GM23338 (cell line): ENCODE data around the gene TMEM88. TPM values are rescaled to one million over a fixed set of nuclear protein-coding genes. Genes with fewer than 3 reads are reported as not detected.

Experiments
- ATAC-seq: fragments of 200-7000 bp; cut with Tn5 transposase; 3 replicates; pipeline ENCODE4 v1.9.1; 2020
- DNase-seq: peaks from one replicate; pipeline ENCODE4 v3.0.0-alpha.2; 2015; ENCODE audit warnings: low spot score
- H2AFZ ChIP-seq: fragments of 200-600 bp; sonication (generic); 2 replicates; pipeline ENCODE4 v1.8.0; 2016; ENCODE audit warnings: antibody characterized with exemption, mild to moderate bottlenecking, moderate library complexity
- H3F3A ChIP-seq: fragments of 200-600 bp; sonication (generic); replicated peaks from 2 replicates; pipeline ENCODE4 v1.8.0; 2017; ENCODE audit warnings: antibody characterized with exemption, mixed run types, low read depth
- H3K27ac ChIP-seq: fragments of 200-600 bp; sonication (generic); 2 replicates; pipeline ENCODE4 v1.6.1; 2016; ENCODE audit warnings: low read depth
- H3K27me3 ChIP-seq: fragments of 200-600 bp; sonication (generic); 2 replicates; pipeline ENCODE4 v1.8.0; 2016; ENCODE audit warnings: mild to moderate bottlenecking, mixed run types, moderate library complexity; ENCODE audit not compliant: insufficient read depth
- H3K36me3 ChIP-seq: fragments of 200-600 bp; sonication (generic); 2 replicates; pipeline ENCODE4 v1.8.0; 2016; ENCODE audit warnings: mild to moderate bottlenecking; ENCODE audit not compliant: insufficient read depth
- H3K4me1 ChIP-seq: fragments of 200-600 bp; sonication (generic); 2 replicates; pipeline ENCODE4 v1.8.0; 2016; ENCODE audit warnings: mild to moderate bottlenecking, moderate library complexity; ENCODE audit not compliant: insufficient read depth
- H3K4me2 ChIP-seq: fragments of 200-600 bp; sonication (generic); 2 replicates; pipeline ENCODE4 v1.7.1; 2017; ENCODE audit warnings: mixed run types
- H3K4me3 ChIP-seq: fragments of 200-600 bp; sonication (generic); 2 replicates; pipeline ENCODE4 v1.6.1; 2016; ENCODE audit warnings: mixed run types
- H3K79me2 ChIP-seq: fragments of 200-600 bp; sonication (generic); replicated peaks from 2 replicates; pipeline ENCODE4 v1.8.0; 2017; ENCODE audit warnings: mild to moderate bottlenecking; ENCODE audit not compliant: insufficient read depth
- H3K9me2 ChIP-seq: fragments of 200-600 bp; sonication (generic); 2 replicates; pipeline ENCODE4 v1.8.0; 2017; ENCODE audit not compliant: insufficient read depth
- H4K20me1 ChIP-seq: fragments of 200-600 bp; sonication (generic); replicated peaks from 2 replicates; pipeline ENCODE4 v1.8.0; 2017; ENCODE audit warnings: mild to moderate bottlenecking; ENCODE audit not compliant: insufficient read depth
- H3K27ac Mint-ChIP-seq: 2 replicates; pipeline ENCODE4 v1.8.0; 2020; ENCODE audit warnings: inconsistent platforms, mild to moderate bottlenecking, moderate library complexity, mixed read lengths
- H3K27me3 Mint-ChIP-seq: 3 replicates; pipeline ENCODE4 v1.8.0; 2022; ENCODE audit warnings: low read depth, mild to moderate bottlenecking, moderate library complexity, mixed read lengths, inconsistent platforms; ENCODE audit not compliant: insufficient read depth, poor library complexity
- H3K36me3 Mint-ChIP-seq: 3 replicates; pipeline ENCODE4 v1.8.0; 2021; ENCODE audit warnings: low read depth, mild to moderate bottlenecking, inconsistent platforms, moderate library complexity, mixed read lengths
- H3K4me1 Mint-ChIP-seq: 3 replicates; pipeline ENCODE4 v1.8.0; 2020; ENCODE audit warnings: mild to moderate bottlenecking, inconsistent platforms, mixed read lengths
- H3K4me3 Mint-ChIP-seq: 3 replicates; pipeline ENCODE4 v1.8.0; 2021; ENCODE audit warnings: moderate library complexity, mild to moderate bottlenecking, inconsistent platforms, mixed read lengths
- H3K9me3 Mint-ChIP-seq: 3 replicates; pipeline ENCODE4 v1.8.0; 2020; ENCODE audit warnings: moderate library complexity, mild to moderate bottlenecking, inconsistent platforms, mixed read lengths
- CREB1 ChIP-seq: fragments of 250-450 bp; sonication (Bioruptor Pico); IDR thresholded peaks from 2 replicates; pipeline ENCODE4 v1.5.0; 2020; ENCODE audit warnings: low read depth, mild to moderate bottlenecking, moderate library complexity
- EZH2 ChIP-seq: fragments of 200-600 bp; sonication (generic); IDR thresholded peaks from one replicate; pipeline ENCODE4 v1.8.0; 2017; ENCODE audit warnings: antibody characterized with exemption, mild to moderate bottlenecking, low read depth; ENCODE audit not compliant: unreplicated experiment
- JUNB ChIP-seq: IDR thresholded peaks from one replicate; pipeline ENCODE4 v1.6.1; 2016; ENCODE audit warnings: antibody characterized with exemption; ENCODE audit not compliant: unreplicated experiment
- POLR2AphosphoS5 ChIP-seq: IDR thresholded peaks from 2 replicates; pipeline ENCODE4 v1.6.1; 2016; ENCODE audit warnings: antibody characterized with exemption, low read depth
- ZNF114 ChIP-seq: fragments of 250-450 bp; sonication (Bioruptor Pico); IDR thresholded peaks from 2 replicates; pipeline ENCODE4 v1.5.0; 2020; ENCODE audit warnings: mild to moderate bottlenecking, moderate library complexity
- polyA plus RNA-seq: library from polyadenylated mRNA; unstranded; fragments of >200 nt; fragmentation: Nextera tagmentation; extraction: Ambion mirVana; gene quantifications from 2 replicates; pipeline ENCODE4 v1.2.1, GENCODE V29; 2016
- total RNA-seq: library from RNA; depleted of rRNA; stranded (reverse); fragments of >200 nt; shearing (Covaris generic); gene quantifications from 2 replicates; pipeline ENCODE4 v1.2.3, GENCODE V29; 2014
- TF ChIP-seq, protein P1 (sequence below): fragments of 250-450 bp; sonication (Bioruptor Pico); IDR thresholded peaks from 2 replicates; pipeline ENCODE4 v1.5.0; 2020; ENCODE audit warnings: mild to moderate bottlenecking, moderate library complexity
- TF ChIP-seq, protein P2 (sequence below): IDR thresholded peaks from 2 replicates; pipeline ENCODE4 v1.6.1; 2016; ENCODE audit warnings: antibody characterized with exemption
- TF ChIP-seq, protein P3 (sequence below), 2 experiments: fragments of 200-600 bp in 1 of 2; sonication (generic) in 1 of 2; conservative IDR thresholded peaks; 2 replicates each; pipeline versions ENCODE4 v1.5.1 to v1.6.1; 2016 to 2017; ENCODE audit warnings: antibody characterized with exemption in 2 of 2, low read depth in 2 of 2, mild to moderate bottlenecking in 2 of 2, moderate library complexity in 1 of 2

TMEM88 gene
- total and polyA plus RNA-seq, 2 experiments from 2014 or later = 0.58 to 0.97 TPM

DNA sequence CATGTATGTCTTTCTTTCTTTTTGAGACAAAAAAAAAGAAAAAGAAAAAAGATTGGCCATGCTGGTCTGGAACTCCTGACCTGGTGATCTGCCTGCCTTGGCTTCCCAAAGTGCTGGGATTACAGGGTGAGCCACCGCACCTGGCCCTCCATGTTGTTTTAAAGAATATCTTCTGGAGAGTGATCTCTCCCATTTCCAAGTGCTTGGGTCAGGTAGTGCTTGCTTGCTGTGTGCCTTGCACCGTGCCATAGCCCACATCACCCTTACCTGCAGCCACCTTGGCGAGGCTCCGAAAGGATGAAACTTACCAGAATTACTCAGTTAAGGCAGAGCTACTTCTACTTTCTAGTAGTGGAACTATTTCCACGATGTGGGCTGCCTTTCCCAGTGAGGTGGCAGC, 39.9 kb upstream of the TMEM88 start (continued):
- TF ChIP-seq, protein P1, sequence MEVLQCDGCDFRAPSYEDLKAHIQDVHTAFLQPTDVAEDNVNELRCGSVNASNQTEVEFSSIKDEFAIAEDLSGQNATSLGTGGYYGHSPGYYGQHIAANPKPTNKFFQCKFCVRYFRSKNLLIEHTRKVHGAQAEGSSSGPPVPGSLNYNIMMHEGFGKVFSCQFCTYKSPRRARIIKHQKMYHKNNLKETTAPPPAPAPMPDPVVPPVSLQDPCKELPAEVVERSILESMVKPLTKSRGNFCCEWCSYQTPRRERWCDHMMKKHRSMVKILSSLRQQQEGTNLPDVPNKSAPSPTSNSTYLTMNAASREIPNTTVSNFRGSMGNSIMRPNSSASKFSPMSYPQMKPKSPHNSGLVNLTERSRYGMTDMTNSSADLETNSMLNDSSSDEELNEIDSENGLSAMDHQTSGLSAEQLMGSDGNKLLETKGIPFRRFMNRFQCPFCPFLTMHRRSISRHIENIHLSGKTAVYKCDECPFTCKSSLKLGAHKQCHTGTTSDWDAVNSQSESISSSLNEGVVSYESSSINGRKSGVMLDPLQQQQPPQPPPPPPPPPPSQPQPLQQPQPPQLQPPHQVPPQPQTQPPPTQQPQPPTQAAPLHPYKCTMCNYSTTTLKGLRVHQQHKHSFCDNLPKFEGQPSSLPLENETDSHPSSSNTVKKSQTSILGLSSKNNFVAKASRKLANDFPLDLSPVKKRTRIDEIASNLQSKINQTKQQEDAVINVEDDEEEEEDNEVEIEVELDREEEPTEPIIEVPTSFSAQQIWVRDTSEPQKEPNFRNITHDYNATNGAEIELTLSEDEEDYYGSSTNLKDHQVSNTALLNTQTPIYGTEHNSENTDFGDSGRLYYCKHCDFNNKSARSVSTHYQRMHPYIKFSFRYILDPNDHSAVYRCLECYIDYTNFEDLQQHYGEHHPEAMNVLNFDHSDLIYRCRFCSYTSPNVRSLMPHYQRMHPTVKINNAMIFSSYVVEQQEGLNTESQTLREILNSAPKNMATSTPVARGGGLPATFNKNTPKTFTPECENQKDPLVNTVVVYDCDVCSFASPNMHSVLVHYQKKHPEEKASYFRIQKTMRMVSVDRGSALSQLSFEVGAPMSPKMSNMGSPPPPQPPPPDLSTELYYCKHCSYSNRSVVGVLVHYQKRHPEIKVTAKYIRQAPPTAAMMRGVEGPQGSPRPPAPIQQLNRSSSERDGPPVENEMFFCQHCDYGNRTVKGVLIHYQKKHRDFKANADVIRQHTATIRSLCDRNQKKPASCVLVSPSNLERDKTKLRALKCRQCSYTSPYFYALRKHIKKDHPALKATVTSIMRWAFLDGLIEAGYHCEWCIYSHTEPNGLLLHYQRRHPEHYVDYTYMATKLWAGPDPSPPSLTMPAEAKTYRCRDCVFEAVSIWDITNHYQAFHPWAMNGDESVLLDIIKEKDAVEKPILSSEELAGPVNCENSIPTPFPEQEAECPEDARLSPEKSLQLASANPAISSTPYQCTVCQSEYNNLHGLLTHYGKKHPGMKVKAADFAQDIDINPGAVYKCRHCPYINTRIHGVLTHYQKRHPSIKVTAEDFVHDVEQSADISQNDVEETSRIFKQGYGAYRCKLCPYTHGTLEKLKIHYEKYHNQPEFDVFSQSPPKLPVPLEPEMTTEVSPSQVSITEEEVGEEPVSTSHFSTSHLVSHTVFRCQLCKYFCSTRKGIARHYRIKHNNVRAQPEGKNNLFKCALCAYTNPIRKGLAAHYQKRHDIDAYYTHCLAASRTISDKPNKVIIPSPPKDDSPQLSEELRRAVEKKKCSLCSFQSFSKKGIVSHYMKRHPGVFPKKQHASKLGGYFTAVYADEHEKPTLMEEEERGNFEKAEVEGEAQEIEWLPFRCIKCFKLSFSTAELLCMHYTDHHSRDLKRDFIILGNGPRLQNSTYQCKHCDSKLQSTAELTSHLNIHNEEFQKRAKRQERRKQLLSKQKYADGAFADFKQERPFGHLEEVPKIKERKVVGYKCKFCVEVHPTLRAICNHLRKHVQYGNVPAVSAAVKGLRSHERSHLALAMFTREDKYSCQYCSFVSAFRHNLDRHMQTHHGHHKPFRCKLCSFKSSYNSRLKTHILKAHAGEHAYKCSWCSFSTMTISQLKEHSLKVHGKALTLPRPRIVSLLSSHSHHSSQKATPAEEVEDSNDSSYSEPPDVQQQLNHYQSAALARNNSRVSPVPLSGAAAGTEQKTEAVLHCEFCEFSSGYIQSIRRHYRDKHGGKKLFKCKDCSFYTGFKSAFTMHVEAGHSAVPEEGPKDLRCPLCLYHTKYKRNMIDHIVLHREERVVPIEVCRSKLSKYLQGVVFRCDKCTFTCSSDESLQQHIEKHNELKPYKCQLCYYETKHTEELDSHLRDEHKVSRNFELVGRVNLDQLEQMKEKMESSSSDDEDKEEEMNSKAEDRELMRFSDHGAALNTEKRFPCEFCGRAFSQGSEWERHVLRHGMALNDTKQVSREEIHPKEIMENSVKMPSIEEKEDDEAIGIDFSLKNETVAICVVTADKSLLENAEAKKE (CRISPR knock-in tag) = no peak
- no peak for TF ChIP-seq JUNB

DNA sequence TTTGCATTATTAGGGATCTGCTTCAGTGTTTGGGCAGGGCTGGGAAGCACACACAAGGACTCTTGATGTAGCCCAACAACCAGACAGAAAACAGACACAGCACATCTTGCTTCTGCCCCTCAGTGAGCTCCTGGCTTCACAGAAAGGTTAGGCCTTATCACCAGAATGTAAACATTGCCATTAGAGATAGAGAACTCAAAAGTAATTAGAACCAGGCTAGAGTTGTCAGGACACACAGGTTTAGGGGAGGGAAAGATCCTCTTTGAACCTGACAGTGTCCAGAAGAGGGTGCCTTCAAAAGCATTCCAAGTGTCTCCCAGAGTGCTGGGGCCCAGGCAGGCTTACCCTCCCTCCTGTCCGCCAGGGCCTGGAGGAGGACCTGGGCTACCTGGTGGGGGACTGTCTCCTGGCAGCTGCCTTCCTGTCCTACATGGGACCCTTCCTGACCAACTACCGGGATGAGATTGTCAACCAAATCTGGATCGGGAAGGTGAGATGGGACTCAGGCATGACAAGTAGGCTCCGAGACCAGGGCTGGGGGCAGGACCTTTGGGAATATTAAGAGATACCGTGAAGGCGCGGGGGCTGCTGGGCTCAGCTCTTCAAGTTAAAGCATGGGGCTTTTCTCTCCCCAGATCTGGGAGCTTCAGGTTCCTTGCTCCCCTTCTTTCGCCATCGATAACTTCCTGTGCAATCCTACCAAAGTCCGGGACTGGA, 37.8 kb upstream of the TMEM88 start:
- H3F3A ChIP-seq = no peaks in the 10 kb centered on the region
- no peaks in the 10 kb centered on the region for H3K36me3 ChIP-seq
- no peak overlapping the region for H3K27ac Mint-ChIP-seq
- TF ChIP-seq ZNF114 (CRISPR knock-in tag) (no peak), POLR2AphosphoS5 (no peak), EZH2 (no peak), JUNB (no peak), CREB1 (CRISPR knock-in tag) (no peak)
- TF ChIP-seq, protein P2, sequence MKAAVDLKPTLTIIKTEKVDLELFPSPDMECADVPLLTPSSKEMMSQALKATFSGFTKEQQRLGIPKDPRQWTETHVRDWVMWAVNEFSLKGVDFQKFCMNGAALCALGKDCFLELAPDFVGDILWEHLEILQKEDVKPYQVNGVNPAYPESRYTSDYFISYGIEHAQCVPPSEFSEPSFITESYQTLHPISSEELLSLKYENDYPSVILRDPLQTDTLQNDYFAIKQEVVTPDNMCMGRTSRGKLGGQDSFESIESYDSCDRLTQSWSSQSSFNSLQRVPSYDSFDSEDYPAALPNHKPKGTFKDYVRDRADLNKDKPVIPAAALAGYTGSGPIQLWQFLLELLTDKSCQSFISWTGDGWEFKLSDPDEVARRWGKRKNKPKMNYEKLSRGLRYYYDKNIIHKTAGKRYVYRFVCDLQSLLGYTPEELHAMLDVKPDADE = no peak
- TF ChIP-seq, protein P3, sequence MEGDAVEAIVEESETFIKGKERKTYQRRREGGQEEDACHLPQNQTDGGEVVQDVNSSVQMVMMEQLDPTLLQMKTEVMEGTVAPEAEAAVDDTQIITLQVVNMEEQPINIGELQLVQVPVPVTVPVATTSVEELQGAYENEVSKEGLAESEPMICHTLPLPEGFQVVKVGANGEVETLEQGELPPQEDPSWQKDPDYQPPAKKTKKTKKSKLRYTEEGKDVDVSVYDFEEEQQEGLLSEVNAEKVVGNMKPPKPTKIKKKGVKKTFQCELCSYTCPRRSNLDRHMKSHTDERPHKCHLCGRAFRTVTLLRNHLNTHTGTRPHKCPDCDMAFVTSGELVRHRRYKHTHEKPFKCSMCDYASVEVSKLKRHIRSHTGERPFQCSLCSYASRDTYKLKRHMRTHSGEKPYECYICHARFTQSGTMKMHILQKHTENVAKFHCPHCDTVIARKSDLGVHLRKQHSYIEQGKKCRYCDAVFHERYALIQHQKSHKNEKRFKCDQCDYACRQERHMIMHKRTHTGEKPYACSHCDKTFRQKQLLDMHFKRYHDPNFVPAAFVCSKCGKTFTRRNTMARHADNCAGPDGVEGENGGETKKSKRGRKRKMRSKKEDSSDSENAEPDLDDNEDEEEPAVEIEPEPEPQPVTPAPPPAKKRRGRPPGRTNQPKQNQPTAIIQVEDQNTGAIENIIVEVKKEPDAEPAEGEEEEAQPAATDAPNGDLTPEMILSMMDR (conservative IDR thresholded peaks at IDR 0.05; ENCODE audit: low read depth in 2 of 2) = no peak
- H3K36me3 Mint-ChIP-seq = no peaks in the 10 kb centered on the region; the same call in 2 of the 3 replicates
- H3K4me1 ChIP-seq = no peaks in the 10 kb centered on the region
- H3K4me3 Mint-ChIP-seq = no peak overlapping the region; the same call in 2 of the 3 replicates
- H2AFZ ChIP-seq = no peak overlapping the region
- H3K4me2 ChIP-seq = no peak overlapping the region
- no peaks in the 10 kb centered on the region for H4K20me1 ChIP-seq
- no peaks in the 10 kb centered on the region for H3K27me3 ChIP-seq
- no peaks in the 10 kb centered on the region for H3K9me3 Mint-ChIP-seq
- H3K27me3 Mint-ChIP-seq = peaks cover 17% of the 10 kb centered on the region
- H3K9me2 ChIP-seq = no peaks in the 10 kb centered on the region
- DNase-seq (no peak), ATAC-seq (no peak)
- no peaks in the 10 kb centered on the region; the same call in 2 of the 3 replicates for H3K4me1 Mint-ChIP-seq
- H3K27ac ChIP-seq = no peak overlapping the region
- no peaks in the 10 kb centered on the region for H3K79me2 ChIP-seq
- H3K4me3 ChIP-seq = no peak overlapping the region
